ENCODE measurements around the gene CLCN2. TPM values are rescaled to one million over a fixed set of nuclear protein-coding genes. Genes with fewer than 3 reads are reported as not detected.

Gene CLCN2
- polyA plus RNA-seq, 1 donor from 2014 or later: 13.4 TPM

GRCh38 chr3:184322731-184323487 is 38.5 kb downstream of the CLCN2 start:
- TF ChIP-seq TAF1 (IDR thresholded peaks at IDR 0.05; ENCODE audit: low read depth): no peak
- no peak for TF ChIP-seq POLR2AphosphoS5 (IDR thresholded peaks at IDR 0.05)
- TF ChIP-seq MXI1 (conservative IDR thresholded peaks at IDR 0.05; ENCODE audit: poor library complexity, severe bottlenecking): no peak
- TF ChIP-seq RAD21 (conservative IDR thresholded peaks at IDR 0.05): no peak
- TF ChIP-seq SMC3 (conservative IDR thresholded peaks at IDR 0.05; ENCODE audit: poor library complexity): no peak
- TF ChIP-seq REST (IDR thresholded peaks at IDR 0.05; ENCODE audit: borderline replicate concordance): no peak
- H4K20me1 ChIP-seq (ENCODE audit: insufficient read depth): no peaks in the 10 kb centered on the region
- H3K27me3 ChIP-seq (ENCODE audit: insufficient read depth, low read depth, low read length): no peaks in the 10 kb centered on the region
- no peaks in the 10 kb centered on the region for H3F3A ChIP-seq (ENCODE audit: insufficient read depth, low read length, poor library complexity, severe bottlenecking)
- no peak overlapping the region for H3K9ac ChIP-seq (ENCODE audit: low read length)
- H3K9me3 ChIP-seq (ENCODE audit: low read length): no peaks in the 10 kb centered on the region
- H3K36me3 ChIP-seq (ENCODE audit: insufficient read depth, low read length): peaks cover 4% of the 10 kb centered on the region
- no peaks in the 10 kb centered on the region for H3K9me2 ChIP-seq (ENCODE audit: insufficient read depth, low read length)
- peaks cover 11% of the 10 kb centered on the region for H3K79me2 ChIP-seq (replicated peaks; ENCODE audit: insufficient read depth, low read length)
- no peak overlapping the region for H2AFZ ChIP-seq (ENCODE audit: low read depth, low read length)
- no peak overlapping the region for H3K4me3 ChIP-seq (ENCODE audit: low read length)
- no peak overlapping the region for H3K4me2 ChIP-seq (ENCODE audit: low read length)
- no peak overlapping the region for H3K27ac ChIP-seq (ENCODE audit: low read length)

- peaks cover 21% of the 10 kb centered on the region for H3K79me2 ChIP-seq (replicated peaks; ENCODE audit: insufficient read depth, low read length)
- peaks cover 4% of the 10 kb centered on the region for H3K36me3 ChIP-seq (ENCODE audit: insufficient read depth, low read length)
- no peak overlapping the region for H3K4me3 ChIP-seq (ENCODE audit: low read length)
- no peaks in the 10 kb centered on the region for H3K9me2 ChIP-seq (ENCODE audit: insufficient read depth, low read length)
- H2AFZ ChIP-seq (ENCODE audit: low read depth, low read length): no peak overlapping the region
- TF ChIP-seq TAF1 (IDR thresholded peaks at IDR 0.05; ENCODE audit: low read depth) (no peak), RAD21 (conservative IDR thresholded peaks at IDR 0.05) (no peak), REST (IDR thresholded peaks at IDR 0.05; ENCODE audit: borderline replicate concordance) (no peak), MXI1 (conservative IDR thresholded peaks at IDR 0.05; ENCODE audit: poor library complexity, severe bottlenecking) (no peak), SMC3 (conservative IDR thresholded peaks at IDR 0.05; ENCODE audit: poor library complexity) (no peak), POLR2AphosphoS5 (IDR thresholded peaks at IDR 0.05) (no peak), EP300 (conservative IDR thresholded peaks at IDR 0.05; ENCODE audit: poor library complexity, severe bottlenecking) (no peak), EZH2 (IDR thresholded peaks at IDR 0.05; ENCODE audit: borderline replicate concordance, insufficient read depth, low read length, poor library complexity, severe bottlenecking) (no peak), CTCF (IDR thresholded peaks at IDR 0.05; ENCODE audit: poor library complexity, severe bottlenecking) (no peak)
- no peaks in the 10 kb centered on the region for H4K20me1 ChIP-seq (ENCODE audit: insufficient read depth)
- no peak overlapping the region for H3K27ac ChIP-seq (ENCODE audit: low read length)
- no peaks in the 10 kb centered on the region for H3K27me3 ChIP-seq (ENCODE audit: insufficient read depth, low read depth, low read length)
- no peak overlapping the region for H3K9ac ChIP-seq (ENCODE audit: low read length)
- no peaks in the 10 kb centered on the region for H3K9me3 ChIP-seq (ENCODE audit: low read length)
- no peaks in the 10 kb centered on the region for H3F3A ChIP-seq (ENCODE audit: insufficient read depth, low read length, poor library complexity, severe bottlenecking)
- no peak overlapping the region for H3K4me2 ChIP-seq (ENCODE audit: low read length)
Observed at GRCh38 chr3:184321666-184322065, 39.7 kb downstream of the CLCN2 start.
